ENCODE results near the gene DTWD2.
"Not testable (repeated sequence)": the region's sequence is repeated elsewhere in the genome, so short reads cannot be mapped to it uniquely, and the experiment has no call there.

The DTWD2 gene

DNA sequence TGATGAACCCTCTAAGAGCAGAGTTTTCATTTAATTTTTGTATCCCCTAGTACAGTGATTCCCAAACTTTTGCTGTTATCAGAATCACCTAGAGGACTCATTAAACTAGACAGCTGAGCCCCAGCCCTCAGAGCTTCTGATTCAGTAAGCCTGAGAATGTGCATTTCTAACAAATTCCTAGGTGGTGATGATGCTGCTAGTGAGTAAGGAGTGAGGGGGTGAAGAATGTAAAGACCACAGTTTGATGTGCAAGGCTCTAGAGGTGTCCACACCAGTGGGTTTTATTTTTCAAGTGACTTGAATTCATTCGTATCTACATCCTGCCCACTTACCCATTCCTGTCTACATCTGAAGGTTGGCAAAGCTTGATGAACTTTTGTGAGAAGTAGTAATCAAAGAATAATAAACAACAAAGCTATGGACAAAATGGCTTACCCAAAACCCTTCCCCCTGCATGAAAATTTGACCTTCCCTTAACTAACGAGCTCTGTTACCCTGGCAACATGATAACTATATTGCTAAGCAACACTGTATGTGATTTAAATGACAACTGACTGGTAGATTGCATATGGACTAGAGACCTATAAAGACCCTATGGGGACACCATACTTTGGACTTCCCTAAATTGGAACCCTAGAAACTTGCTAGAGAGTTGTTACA lies 35.2 kb downstream of the DTWD2 start:
- Histone ChIP-seq H3K27me3 (ENCODE audit: low read depth, low read length) (no peaks in the 10 kb centered on the region), H3K4me2 (ENCODE audit: low read length) (no peak overlapping the region), H3K79me2 (ENCODE audit: low read length) (no peaks in the 10 kb centered on the region), H3K4me1 (ENCODE audit: low read length) (no peaks in the 10 kb centered on the region), H3K9ac (ENCODE audit: low read length) (no peak overlapping the region), H2AFZ (ENCODE audit: low read depth, low read length) (no peak overlapping the region), H3K27ac (ENCODE audit: low read length) (no peak overlapping the region), H3K9me3 (ENCODE audit: insufficient read depth, low read length) (no peaks in the 10 kb centered on the region), H3K4me3 (ENCODE audit: low read length) (no peak overlapping the region), H3K36me3 (replicated peaks; ENCODE audit: low read depth, low read length) (no peaks in the 10 kb centered on the region), H4K20me1 (ENCODE audit: insufficient read depth, low read length) (no peaks in the 10 kb centered on the region)
- no peak for TF ChIP-seq EZH2phosphoT487 (IDR thresholded peaks at IDR 0.05; ENCODE audit: low read depth)
- TF ChIP-seq, protein P1, sequence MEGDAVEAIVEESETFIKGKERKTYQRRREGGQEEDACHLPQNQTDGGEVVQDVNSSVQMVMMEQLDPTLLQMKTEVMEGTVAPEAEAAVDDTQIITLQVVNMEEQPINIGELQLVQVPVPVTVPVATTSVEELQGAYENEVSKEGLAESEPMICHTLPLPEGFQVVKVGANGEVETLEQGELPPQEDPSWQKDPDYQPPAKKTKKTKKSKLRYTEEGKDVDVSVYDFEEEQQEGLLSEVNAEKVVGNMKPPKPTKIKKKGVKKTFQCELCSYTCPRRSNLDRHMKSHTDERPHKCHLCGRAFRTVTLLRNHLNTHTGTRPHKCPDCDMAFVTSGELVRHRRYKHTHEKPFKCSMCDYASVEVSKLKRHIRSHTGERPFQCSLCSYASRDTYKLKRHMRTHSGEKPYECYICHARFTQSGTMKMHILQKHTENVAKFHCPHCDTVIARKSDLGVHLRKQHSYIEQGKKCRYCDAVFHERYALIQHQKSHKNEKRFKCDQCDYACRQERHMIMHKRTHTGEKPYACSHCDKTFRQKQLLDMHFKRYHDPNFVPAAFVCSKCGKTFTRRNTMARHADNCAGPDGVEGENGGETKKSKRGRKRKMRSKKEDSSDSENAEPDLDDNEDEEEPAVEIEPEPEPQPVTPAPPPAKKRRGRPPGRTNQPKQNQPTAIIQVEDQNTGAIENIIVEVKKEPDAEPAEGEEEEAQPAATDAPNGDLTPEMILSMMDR (IDR thresholded peaks at IDR 0.05; ENCODE audit: low read depth, low read length): no peak

DNA sequence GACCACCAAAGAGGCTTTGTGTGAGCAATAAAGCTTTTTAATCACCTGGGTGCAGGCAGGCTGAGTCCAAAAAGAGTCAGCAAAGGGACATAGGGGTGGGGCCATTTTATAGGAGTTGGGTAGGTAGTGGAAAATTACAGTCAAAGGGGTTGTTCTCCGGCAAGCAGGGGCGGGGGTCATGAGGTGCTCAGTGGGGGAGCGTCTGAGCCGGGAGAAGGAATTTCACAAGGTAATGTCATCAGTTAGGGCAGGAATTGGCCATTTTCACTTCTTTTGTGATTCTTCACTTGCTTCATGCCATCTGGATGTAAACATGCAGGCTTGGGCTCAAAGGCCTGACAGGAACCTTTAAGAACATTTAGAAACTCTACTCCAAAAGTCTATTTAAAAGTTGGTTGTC lies 36.0 kb downstream of the DTWD2 start:
- not testable (repeated sequence) for H3K36me3 ChIP-seq (replicated peaks; ENCODE audit: low read depth, low read length); H3K9ac ChIP-seq (ENCODE audit: low read length); H3K4me1 ChIP-seq (ENCODE audit: low read length); H3K79me2 ChIP-seq (ENCODE audit: low read length); H2AFZ ChIP-seq (ENCODE audit: low read depth, low read length); H3K27me3 ChIP-seq (ENCODE audit: low read depth, low read length); H3K27ac ChIP-seq (ENCODE audit: low read length); H3K9me3 ChIP-seq (ENCODE audit: insufficient read depth, low read length); H3K4me2 ChIP-seq (ENCODE audit: low read length); H4K20me1 ChIP-seq (ENCODE audit: insufficient read depth, low read length); H3K4me3 ChIP-seq (ENCODE audit: low read length)

DNA sequence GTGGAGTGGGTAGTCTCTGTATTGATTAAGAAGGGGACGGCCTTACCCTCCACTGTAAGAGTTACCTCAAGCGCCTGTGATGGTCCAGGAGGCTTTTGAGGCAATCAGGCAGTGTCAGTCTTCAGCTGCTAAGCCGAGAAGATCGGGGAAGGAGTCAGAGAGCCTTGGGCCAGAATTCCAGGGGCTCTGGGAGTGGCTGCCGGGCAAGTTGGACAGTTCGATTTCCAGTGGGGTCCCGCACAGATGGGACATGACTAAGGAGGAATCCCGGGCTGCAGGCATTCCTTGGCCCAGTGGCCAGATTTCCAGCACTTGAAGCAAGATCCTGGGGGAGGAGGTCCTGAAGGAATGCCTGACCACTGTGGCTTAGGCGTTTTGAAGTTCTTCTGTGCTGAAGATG lies 38.0 kb downstream of the DTWD2 start:
- H3K4me2 ChIP-seq (ENCODE audit: low read length); H3K27me3 ChIP-seq (ENCODE audit: low read depth, low read length); H3K4me1 ChIP-seq (ENCODE audit: low read length); H3K4me3 ChIP-seq (ENCODE audit: low read length); H4K20me1 ChIP-seq (ENCODE audit: insufficient read depth, low read length); H3K9me3 ChIP-seq (ENCODE audit: insufficient read depth, low read length); H3K79me2 ChIP-seq (ENCODE audit: low read length); H3K9ac ChIP-seq (ENCODE audit: low read length); H3K36me3 ChIP-seq (replicated peaks; ENCODE audit: low read depth, low read length); H2AFZ ChIP-seq (ENCODE audit: low read depth, low read length); H3K27ac ChIP-seq (ENCODE audit: low read length): not testable (repeated sequence)

DNA sequence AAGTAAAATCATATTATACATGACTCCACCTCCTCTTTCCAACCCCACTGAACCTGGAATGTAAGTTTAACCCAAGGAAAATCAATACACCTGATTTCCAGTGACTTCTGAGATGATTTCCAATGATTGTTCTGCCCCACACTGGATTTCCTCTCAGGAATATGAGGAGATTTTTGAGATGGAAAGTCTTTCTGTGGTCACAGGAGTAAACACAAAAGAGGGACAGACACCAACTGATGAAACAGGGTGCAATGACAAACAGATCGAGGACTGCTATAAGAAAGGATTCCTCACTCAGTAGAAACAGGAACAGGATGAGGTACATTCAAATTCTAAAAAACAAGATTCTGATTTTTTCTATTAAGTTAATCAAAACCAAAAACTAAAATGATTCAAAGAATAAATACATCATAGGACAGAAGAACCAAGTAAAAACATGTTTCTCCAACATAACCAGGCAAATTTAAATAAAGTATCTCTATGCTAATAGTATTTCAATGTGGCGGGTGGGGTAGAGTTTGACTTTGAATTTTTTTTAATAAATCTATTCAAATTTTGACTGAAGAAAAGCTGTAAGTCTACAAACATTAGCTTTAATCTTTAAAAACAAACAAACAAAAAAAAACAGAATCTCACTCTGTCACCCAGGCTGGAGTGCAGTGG lies 42.1 kb downstream of the DTWD2 start:
- no peaks in the 10 kb centered on the region for H3K9me3 ChIP-seq (ENCODE audit: insufficient read depth, low read length)
- no peaks in the 10 kb centered on the region for H3K27me3 ChIP-seq (ENCODE audit: low read depth, low read length)
- no peaks in the 10 kb centered on the region for H4K20me1 ChIP-seq (ENCODE audit: insufficient read depth, low read length)
- no peak overlapping the region for H3K4me3 ChIP-seq (ENCODE audit: low read length)
- H3K79me2 ChIP-seq (ENCODE audit: low read length): no peaks in the 10 kb centered on the region
- H3K9ac ChIP-seq (ENCODE audit: low read length): no peak overlapping the region
- no peak for TF ChIP-seq EZH2phosphoT487 (IDR thresholded peaks at IDR 0.05; ENCODE audit: low read depth)
- TF ChIP-seq, protein P1 (IDR thresholded peaks at IDR 0.05; ENCODE audit: low read depth, low read length): no peak
- H3K27ac ChIP-seq (ENCODE audit: low read length): no peak overlapping the region
- H3K4me2 ChIP-seq (ENCODE audit: low read length): no peak overlapping the region
- H2AFZ ChIP-seq (ENCODE audit: low read depth, low read length): no peak overlapping the region
- H3K36me3 ChIP-seq (replicated peaks; ENCODE audit: low read depth, low read length): no peaks in the 10 kb centered on the region
- H3K4me1 ChIP-seq (ENCODE audit: low read length): no peaks in the 10 kb centered on the region

DNA sequence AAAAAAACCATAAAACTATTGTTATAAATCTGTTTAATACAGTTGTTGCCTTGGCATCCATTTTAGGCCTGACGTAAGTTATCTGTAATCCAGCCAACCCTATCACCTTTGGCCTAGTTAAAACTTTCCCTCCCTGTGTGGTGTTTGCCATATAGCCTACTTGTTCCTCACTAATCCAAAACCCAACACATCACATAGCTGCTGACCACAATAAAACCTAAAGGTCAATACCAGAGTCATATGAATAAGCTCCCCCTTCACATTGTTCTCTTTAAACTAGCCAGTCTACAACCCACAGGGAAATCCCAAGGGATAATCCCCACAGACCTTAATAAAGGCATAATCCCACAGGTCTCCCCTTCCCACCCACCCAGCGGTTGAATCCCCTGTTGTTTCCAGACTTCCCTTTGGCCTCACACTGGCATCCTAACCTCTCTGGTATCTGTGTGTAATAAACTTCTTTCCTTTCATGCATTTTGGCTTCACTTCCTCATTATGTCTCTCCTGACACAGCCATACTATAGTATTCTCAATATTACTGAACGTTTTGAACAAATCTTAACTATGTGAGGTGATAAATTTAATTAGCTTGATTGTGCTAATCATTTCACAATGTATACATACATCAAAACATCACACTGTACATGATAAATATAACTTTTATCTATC lies 50.8 kb downstream of the DTWD2 start:
- H3K36me3 ChIP-seq (replicated peaks; ENCODE audit: low read depth, low read length): no peaks in the 10 kb centered on the region
- no peak overlapping the region for H3K4me3 ChIP-seq (ENCODE audit: low read length)
- H3K27ac ChIP-seq (ENCODE audit: low read length): no peak overlapping the region
- no peaks in the 10 kb centered on the region for H3K79me2 ChIP-seq (ENCODE audit: low read length)
- no peak overlapping the region for H3K9ac ChIP-seq (ENCODE audit: low read length)
- H3K4me1 ChIP-seq (ENCODE audit: low read length): peaks cover 8% of the 10 kb centered on the region
- H3K27me3 ChIP-seq (ENCODE audit: low read depth, low read length): no peaks in the 10 kb centered on the region
- H3K9me3 ChIP-seq (ENCODE audit: insufficient read depth, low read length): no peaks in the 10 kb centered on the region
- H4K20me1 ChIP-seq (ENCODE audit: insufficient read depth, low read length): no peaks in the 10 kb centered on the region
- H3K4me2 ChIP-seq (ENCODE audit: low read length): no peak overlapping the region
- H2AFZ ChIP-seq (ENCODE audit: low read depth, low read length): no peak overlapping the region
- TF ChIP-seq, protein P1 (IDR thresholded peaks at IDR 0.05; ENCODE audit: low read depth, low read length): no peak
- no peak for TF ChIP-seq EZH2phosphoT487 (IDR thresholded peaks at IDR 0.05; ENCODE audit: low read depth)

Measured in OCI-LY3 (cell line).